ENCODE measurements around the gene COL4A5.
"Not testable (repeated sequence)": the region's sequence is repeated elsewhere in the genome, so short reads cannot be mapped to it uniquely, and the experiment has no call there.

COL4A5 gene

DNA sequence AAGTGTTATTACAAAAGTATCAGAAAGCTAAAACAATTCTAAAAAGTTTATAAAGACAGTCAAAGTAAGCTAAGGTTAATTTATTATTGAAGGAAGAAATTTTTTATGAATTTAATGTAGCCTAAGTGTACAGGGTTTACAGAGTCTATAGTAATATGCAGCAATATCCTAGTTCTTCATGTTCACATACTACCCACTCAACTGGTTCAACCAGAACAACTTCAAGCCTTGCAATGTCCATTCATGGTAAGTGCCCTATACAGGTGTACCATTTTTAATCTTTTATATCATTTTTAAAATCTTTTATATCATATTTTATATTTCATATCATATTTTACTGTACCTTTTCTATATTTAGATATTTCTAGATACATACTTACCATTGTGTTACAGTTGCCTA lies 34.3 kb downstream of the COL4A5 start:
- Histone ChIP-seq H3K9me2 (replicated peaks; ENCODE audit: control insufficient read depth, low read length) (no peaks in the 10 kb centered on the region), H3K9me3 (ENCODE audit: control insufficient read depth, insufficient read depth, low read length) (no peaks in the 10 kb centered on the region), H4K20me1 (ENCODE audit: control insufficient read depth, insufficient read depth, low read depth, low read length) (no peaks in the 10 kb centered on the region), H3F3A (ENCODE audit: control insufficient read depth, insufficient read depth) (no peaks in the 10 kb centered on the region), H3K27ac (ENCODE audit: low read depth, low read length) (no peak overlapping the region), H3K4me1 (ENCODE audit: control insufficient read depth, low read length) (no peaks in the 10 kb centered on the region), H3K27me3 (ENCODE audit: control insufficient read depth, low read length) (no peaks in the 10 kb centered on the region), H3K79me2 (ENCODE audit: control insufficient read depth, low read length) (no peaks in the 10 kb centered on the region), H3K4me3 (ENCODE audit: low read length) (no peak overlapping the region), H3K4me2 (ENCODE audit: low read length) (no peak overlapping the region), H3K36me3 (ENCODE audit: control insufficient read depth, low read length) (no peaks in the 10 kb centered on the region)
- TF ChIP-seq EZH2phosphoT487 (IDR thresholded peaks at IDR 0.05; ENCODE audit: borderline replicate concordance, low read length): no peak
- TF ChIP-seq, protein P1, sequence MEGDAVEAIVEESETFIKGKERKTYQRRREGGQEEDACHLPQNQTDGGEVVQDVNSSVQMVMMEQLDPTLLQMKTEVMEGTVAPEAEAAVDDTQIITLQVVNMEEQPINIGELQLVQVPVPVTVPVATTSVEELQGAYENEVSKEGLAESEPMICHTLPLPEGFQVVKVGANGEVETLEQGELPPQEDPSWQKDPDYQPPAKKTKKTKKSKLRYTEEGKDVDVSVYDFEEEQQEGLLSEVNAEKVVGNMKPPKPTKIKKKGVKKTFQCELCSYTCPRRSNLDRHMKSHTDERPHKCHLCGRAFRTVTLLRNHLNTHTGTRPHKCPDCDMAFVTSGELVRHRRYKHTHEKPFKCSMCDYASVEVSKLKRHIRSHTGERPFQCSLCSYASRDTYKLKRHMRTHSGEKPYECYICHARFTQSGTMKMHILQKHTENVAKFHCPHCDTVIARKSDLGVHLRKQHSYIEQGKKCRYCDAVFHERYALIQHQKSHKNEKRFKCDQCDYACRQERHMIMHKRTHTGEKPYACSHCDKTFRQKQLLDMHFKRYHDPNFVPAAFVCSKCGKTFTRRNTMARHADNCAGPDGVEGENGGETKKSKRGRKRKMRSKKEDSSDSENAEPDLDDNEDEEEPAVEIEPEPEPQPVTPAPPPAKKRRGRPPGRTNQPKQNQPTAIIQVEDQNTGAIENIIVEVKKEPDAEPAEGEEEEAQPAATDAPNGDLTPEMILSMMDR (IDR thresholded peaks at IDR 0.05; ENCODE audit: low read depth, low read length, poor library complexity, severe bottlenecking): no peak

DNA sequence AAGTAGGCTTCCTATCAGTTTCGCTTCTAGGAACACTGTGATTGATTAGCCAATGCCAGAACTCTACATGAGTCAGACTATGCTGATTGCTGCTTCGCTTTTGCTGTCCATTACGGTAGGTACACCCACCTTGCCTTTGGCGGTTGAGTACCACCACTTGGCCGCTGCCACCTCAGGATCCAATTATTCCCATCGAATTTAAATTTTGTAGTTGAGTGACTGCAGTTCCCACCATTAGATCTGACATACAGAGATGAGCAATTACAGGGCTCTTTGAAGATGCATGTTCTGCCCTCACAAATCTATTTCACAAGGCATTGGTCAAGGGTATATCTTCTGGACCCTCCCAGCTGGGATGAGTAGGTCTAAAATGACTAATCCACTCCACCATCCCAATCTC lies 41.9 kb downstream of the COL4A5 start:
- H3K4me1 ChIP-seq (ENCODE audit: control insufficient read depth, low read length); H3K27me3 ChIP-seq (ENCODE audit: control insufficient read depth, low read length); H3K27ac ChIP-seq (ENCODE audit: low read depth, low read length); H3K4me2 ChIP-seq (ENCODE audit: low read length); H4K20me1 ChIP-seq (ENCODE audit: control insufficient read depth, insufficient read depth, low read depth, low read length); H3K9me3 ChIP-seq (ENCODE audit: control insufficient read depth, insufficient read depth, low read length); H3K4me3 ChIP-seq (ENCODE audit: low read length); H3K79me2 ChIP-seq (ENCODE audit: control insufficient read depth, low read length); H3F3A ChIP-seq (ENCODE audit: control insufficient read depth, insufficient read depth); H3K36me3 ChIP-seq (ENCODE audit: control insufficient read depth, low read length); H3K9me2 ChIP-seq (replicated peaks; ENCODE audit: control insufficient read depth, low read length): not testable (repeated sequence)

DNA sequence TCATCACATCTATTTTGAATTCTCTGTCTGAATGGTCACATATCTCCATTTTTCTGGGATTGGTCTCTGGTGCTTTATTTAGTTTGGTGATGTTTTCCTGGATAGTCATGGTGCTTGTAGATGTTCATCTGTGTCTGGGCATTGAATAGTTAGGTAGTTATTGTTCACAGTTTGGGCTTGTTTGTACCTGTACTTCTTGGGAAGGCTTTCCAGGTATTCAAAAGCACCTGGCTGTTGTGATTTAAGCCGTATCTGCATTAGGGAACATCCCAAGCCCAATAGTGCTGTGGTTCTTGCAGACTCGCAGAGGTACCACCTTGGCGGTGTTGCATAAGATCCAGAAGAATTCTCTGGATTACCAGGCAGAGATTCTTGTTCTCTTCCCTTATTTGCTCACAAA lies 44.6 kb downstream of the COL4A5 start:
- no peaks in the 10 kb centered on the region for H3K9me3 ChIP-seq (ENCODE audit: control insufficient read depth, insufficient read depth, low read length)
- no peaks in the 10 kb centered on the region for H3K4me1 ChIP-seq (ENCODE audit: control insufficient read depth, low read length)
- no peaks in the 10 kb centered on the region for H3K36me3 ChIP-seq (ENCODE audit: control insufficient read depth, low read length)
- no peaks in the 10 kb centered on the region for H3K79me2 ChIP-seq (ENCODE audit: control insufficient read depth, low read length)
- no peaks in the 10 kb centered on the region for H3F3A ChIP-seq (ENCODE audit: control insufficient read depth, insufficient read depth)
- no peaks in the 10 kb centered on the region for H3K27me3 ChIP-seq (ENCODE audit: control insufficient read depth, low read length)
- no peaks in the 10 kb centered on the region for H3K9me2 ChIP-seq (replicated peaks; ENCODE audit: control insufficient read depth, low read length)
- H3K4me3 ChIP-seq (ENCODE audit: low read length): no peak overlapping the region
- H3K27ac ChIP-seq (ENCODE audit: low read depth, low read length): no peak overlapping the region
- H4K20me1 ChIP-seq (ENCODE audit: control insufficient read depth, insufficient read depth, low read depth, low read length): no peaks in the 10 kb centered on the region
- no peak overlapping the region for H3K4me2 ChIP-seq (ENCODE audit: low read length)
- TF ChIP-seq, protein P1 (IDR thresholded peaks at IDR 0.05; ENCODE audit: low read depth, low read length, poor library complexity, severe bottlenecking): no peak
- no peak for TF ChIP-seq EZH2phosphoT487 (IDR thresholded peaks at IDR 0.05; ENCODE audit: borderline replicate concordance, low read length)

DNA sequence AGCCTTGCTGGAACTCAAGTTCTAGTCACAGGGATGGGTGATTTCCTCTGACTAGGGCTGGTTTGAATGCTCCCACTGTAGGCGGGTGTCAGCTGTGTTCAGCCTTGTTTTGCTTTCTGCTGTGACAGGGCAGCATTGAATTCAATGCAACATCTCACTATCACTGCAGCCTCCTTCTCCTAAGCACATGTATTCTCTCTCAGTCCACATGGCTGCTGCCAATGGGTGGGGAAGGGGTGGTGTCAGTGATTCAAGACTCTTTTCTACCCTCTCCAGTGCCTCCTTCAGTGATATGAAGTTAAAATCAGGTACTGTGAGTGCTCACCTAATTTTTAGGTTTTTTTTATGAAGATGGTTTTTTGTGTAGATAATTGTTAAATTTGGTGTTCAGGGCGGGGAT lies 46.3 kb downstream of the COL4A5 start:
- Histone ChIP-seq H3K9me3 (ENCODE audit: control insufficient read depth, insufficient read depth, low read length) (no peaks in the 10 kb centered on the region), H3K4me2 (ENCODE audit: low read length) (no peak overlapping the region), H4K20me1 (ENCODE audit: control insufficient read depth, insufficient read depth, low read depth, low read length) (no peaks in the 10 kb centered on the region), H3K27me3 (ENCODE audit: control insufficient read depth, low read length) (no peaks in the 10 kb centered on the region), H3K4me1 (ENCODE audit: control insufficient read depth, low read length) (no peaks in the 10 kb centered on the region), H3K4me3 (ENCODE audit: low read length) (no peak overlapping the region), H3K9me2 (replicated peaks; ENCODE audit: control insufficient read depth, low read length) (no peaks in the 10 kb centered on the region), H3K27ac (ENCODE audit: low read depth, low read length) (no peak overlapping the region), H3F3A (ENCODE audit: control insufficient read depth, insufficient read depth) (no peaks in the 10 kb centered on the region), H3K36me3 (ENCODE audit: control insufficient read depth, low read length) (no peaks in the 10 kb centered on the region), H3K79me2 (ENCODE audit: control insufficient read depth, low read length) (no peaks in the 10 kb centered on the region)
- TF ChIP-seq EZH2phosphoT487 (IDR thresholded peaks at IDR 0.05; ENCODE audit: borderline replicate concordance, low read length): no peak
- TF ChIP-seq, protein P1 (IDR thresholded peaks at IDR 0.05; ENCODE audit: low read depth, low read length, poor library complexity, severe bottlenecking): no peak

Measured in DOHH2 (cell line).